HEK293T (cell line): Measurements from ENCODE around the gene DCTN3.

ENCODE experiments used
- CTCF ChIA-PET: fragments of 350-600 bp; formaldehyde crosslinking; extraction: SDS; loops from one replicate; lab custom pipeline; 2021; ENCODE audit warnings: antibody characterized with exemption, inconsistent platforms; lab: Yijun Ruan, JAX
- POLR2A ChIA-PET: fragments of 350-600 bp; formaldehyde crosslinking; extraction: SDS; loops from one replicate; lab custom pipeline; 2020; ENCODE audit warnings: antibody characterized with exemption, inconsistent platforms; lab: Yijun Ruan, JAX
- DNase-seq: peaks from one replicate; pipeline ENCODE4 v3.0.0; 2012; ENCODE audit warnings: mixed read lengths; ENCODE audit errors: extremely low spot score
- ARNT ChIP-seq: fragments of 450-650 bp; IDR thresholded peaks from 2 replicates; pipeline ENCODE4 v1.6.1; 2017; ENCODE audit warnings: mild to moderate bottlenecking
- BHLHE40 ChIP-seq: fragments of 450-650 bp; IDR thresholded peaks from 2 replicates; pipeline ENCODE4 v1.6.1; 2016; ENCODE audit warnings: mild to moderate bottlenecking, moderate library complexity, borderline replicate concordance
- CTBP1 ChIP-seq: fragments of 450-650 bp; IDR thresholded peaks from 2 replicates; pipeline ENCODE4 v1.6.1; 2016; ENCODE audit warnings: borderline replicate concordance
- ELF4 ChIP-seq: fragments of 450-650 bp; IDR thresholded peaks from 2 replicates; pipeline ENCODE4 v1.6.1; 2017; ENCODE audit warnings: antibody characterized with exemption
- FOXA1 ChIP-seq: fragments of 450-650 bp; IDR thresholded peaks from 2 replicates; pipeline ENCODE4 v1.6.1; 2016; ENCODE audit warnings: mild to moderate bottlenecking
- FOXK2 ChIP-seq: fragments of 450-650 bp; IDR thresholded peaks from 2 replicates; pipeline ENCODE4 v1.6.1; 2016; ENCODE audit warnings: mild to moderate bottlenecking
- FOXM1 ChIP-seq: fragments of 450-650 bp; IDR thresholded peaks from 2 replicates; pipeline ENCODE4 v1.6.1; 2017; ENCODE audit warnings: mild to moderate bottlenecking, borderline replicate concordance
- HDGF ChIP-seq: fragments of 450-650 bp; IDR thresholded peaks from 2 replicates; pipeline ENCODE4 v1.6.1; 2017; ENCODE audit warnings: antibody characterized with exemption, borderline replicate concordance
- L3MBTL2 ChIP-seq: fragments of 450-650 bp; conservative IDR thresholded peaks from 2 replicates; pipeline ENCODE4 v1.6.1; 2016; ENCODE audit warnings: mild to moderate bottlenecking
- LEF1 ChIP-seq: fragments of 450-650 bp; IDR thresholded peaks from 2 replicates; pipeline ENCODE4 v1.6.1; 2017; ENCODE audit warnings: mild to moderate bottlenecking, borderline replicate concordance
- NFRKB ChIP-seq: fragments of 450-650 bp; IDR thresholded peaks from 2 replicates; pipeline ENCODE4 v1.6.1; 2016; ENCODE audit warnings: mild to moderate bottlenecking, moderate library complexity
- SP1 ChIP-seq: fragments of 450-650 bp; IDR thresholded peaks from 2 replicates; pipeline ENCODE4 v1.6.1; 2017
- SUZ12 ChIP-seq: fragments of 450-650 bp; IDR thresholded peaks from 2 replicates; pipeline ENCODE4 v1.6.1; 2016; ENCODE audit warnings: mild to moderate bottlenecking
- TARDBP ChIP-seq: fragments of 450-650 bp; IDR thresholded peaks from 2 replicates; pipeline ENCODE4 v1.6.1; 2016
- ZNF384 ChIP-seq: fragments of 450-650 bp; IDR thresholded peaks from 2 replicates; pipeline ENCODE4 v1.6.1; 2016
- TF ChIP-seq, protein P1 (sequence below): fragments of 450-650 bp; IDR thresholded peaks from 2 replicates; pipeline ENCODE4 v1.6.1; 2016

Gene DCTN3

GRCh38 chr9:34587271-34587670 is 33.0 kb downstream of the DCTN3 start:
- ChIA-PET CTCF (interaction anchor here (0.7 kb wide), 1 partner anchor 15 kb away, joined by 3 read pairs; no protein-coding TSS in a partner anchor), POLR2A (no interaction called here)
- TF ChIP-seq HDGF: no peak
- no peak for TF ChIP-seq L3MBTL2
- no peak for TF ChIP-seq BHLHE40
- no peak for TF ChIP-seq ARNT
- no peak for TF ChIP-seq FOXK2
- TF ChIP-seq CTBP1: no peak
- no peak for TF ChIP-seq NFRKB
- TF ChIP-seq, protein P1, sequence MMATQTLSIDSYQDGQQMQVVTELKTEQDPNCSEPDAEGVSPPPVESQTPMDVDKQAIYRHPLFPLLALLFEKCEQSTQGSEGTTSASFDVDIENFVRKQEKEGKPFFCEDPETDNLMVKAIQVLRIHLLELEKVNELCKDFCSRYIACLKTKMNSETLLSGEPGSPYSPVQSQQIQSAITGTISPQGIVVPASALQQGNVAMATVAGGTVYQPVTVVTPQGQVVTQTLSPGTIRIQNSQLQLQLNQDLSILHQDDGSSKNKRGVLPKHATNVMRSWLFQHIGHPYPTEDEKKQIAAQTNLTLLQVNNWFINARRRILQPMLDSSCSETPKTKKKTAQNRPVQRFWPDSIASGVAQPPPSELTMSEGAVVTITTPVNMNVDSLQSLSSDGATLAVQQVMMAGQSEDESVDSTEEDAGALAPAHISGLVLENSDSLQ: no peak
- TF ChIP-seq ZNF384: no peak
- no peak for TF ChIP-seq ELF4

GRCh38 chr9:34585946-34586669 is 34.2 kb downstream of the DCTN3 start:
- TF ChIP-seq ZNF384 (no peak), SP1 (no peak), FOXK2 (no peak)
- POLR2A ChIA-PET: no interaction called here
- DNase-seq: no peak
- CTCF ChIA-PET: interaction anchor here (1.1 kb wide), 1 partner anchor 48 kb away, joined by 3 read pairs; no protein-coding TSS in a partner anchor

More at GRCh38 chr9:34587271-34587670, 33.0 kb downstream of the DCTN3 start:
- no peak for DNase-seq

- ChIA-PET POLR2A (interaction anchor here (0.7 kb wide), 1 partner anchor 31 kb away, joined by 3 read pairs; no protein-coding TSS in a partner anchor), CTCF (interaction anchor here (1.1 kb wide), 1 partner anchor 49 kb away, joined by 3 read pairs; no protein-coding TSS in a partner anchor)
- DNase-seq: no peak
- TF ChIP-seq SP1 (no peak), TARDBP (no peak), FOXA1 (no peak), NFRKB (no peak), FOXK2 (no peak)
These were observed 35.3 kb downstream of the DCTN3 start for GRCh38 chr9:34584970-34585369.

DNA sequence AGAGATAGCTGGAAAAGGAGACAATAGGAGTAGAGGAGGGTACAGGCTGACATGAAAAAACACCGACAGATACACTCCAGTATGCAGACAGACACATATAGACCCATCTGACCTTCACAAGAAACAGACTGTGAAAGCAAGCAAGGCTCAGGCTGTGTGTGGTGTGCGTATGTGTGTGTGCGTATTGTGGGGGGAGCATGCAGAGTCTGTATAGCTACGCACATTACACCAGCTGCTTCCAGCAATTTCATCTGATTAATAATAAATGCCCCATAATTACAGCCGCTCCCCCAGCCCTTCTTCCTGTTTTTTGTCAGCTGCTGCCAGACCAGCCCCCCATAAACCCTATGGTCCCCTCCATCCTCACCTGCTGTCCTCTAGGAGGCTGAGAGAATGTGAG is 37.5 kb downstream of the DCTN3 start:
- DNase-seq: no peak
- ChIA-PET POLR2A (interaction anchor here (1.4 kb wide), 1 partner anchor 54 kb away, joined by 4 read pairs; no protein-coding TSS in a partner anchor), CTCF (interaction anchor here (0.9 to 1.1 kb wide), 3 partner anchors 9 to 179 kb away, joined by 3 to 5 read pairs (median 5); no protein-coding TSS in a partner anchor)
- TF ChIP-seq FOXM1: no peak
- no peak for TF ChIP-seq L3MBTL2

DNA sequence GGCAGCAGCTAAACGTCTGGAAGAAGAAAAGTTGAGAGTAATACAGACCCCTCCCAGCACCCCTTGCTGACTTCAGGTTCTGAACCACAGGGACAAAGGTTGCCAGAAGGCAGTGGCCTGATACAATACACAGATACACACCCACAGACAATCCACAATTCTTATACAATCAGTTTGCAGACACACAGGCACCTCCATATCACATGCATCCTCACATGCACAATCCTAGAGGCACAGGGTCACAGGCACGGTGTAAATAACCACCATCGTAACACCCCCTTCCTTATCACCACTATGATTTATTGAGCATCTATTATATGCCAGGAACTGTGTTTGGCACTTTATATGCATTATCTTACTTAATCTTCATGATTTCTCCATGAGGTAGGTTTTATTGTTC is 39.0 kb downstream of the DCTN3 start:
- ChIA-PET POLR2A (no interaction called here), CTCF (no interaction called here)
- no peak for TF ChIP-seq SP1
- TF ChIP-seq, protein P1: no peak
- no peak for TF ChIP-seq HDGF
- TF ChIP-seq ZNF384: no peak
- TF ChIP-seq BHLHE40: no peak
- TF ChIP-seq FOXA1: no peak
- no peak for TF ChIP-seq ARNT
- TF ChIP-seq FOXM1: no peak
- TF ChIP-seq FOXK2: no peak
- TF ChIP-seq CTBP1: no peak
- no peak for TF ChIP-seq LEF1
- no peak for DNase-seq

DNA sequence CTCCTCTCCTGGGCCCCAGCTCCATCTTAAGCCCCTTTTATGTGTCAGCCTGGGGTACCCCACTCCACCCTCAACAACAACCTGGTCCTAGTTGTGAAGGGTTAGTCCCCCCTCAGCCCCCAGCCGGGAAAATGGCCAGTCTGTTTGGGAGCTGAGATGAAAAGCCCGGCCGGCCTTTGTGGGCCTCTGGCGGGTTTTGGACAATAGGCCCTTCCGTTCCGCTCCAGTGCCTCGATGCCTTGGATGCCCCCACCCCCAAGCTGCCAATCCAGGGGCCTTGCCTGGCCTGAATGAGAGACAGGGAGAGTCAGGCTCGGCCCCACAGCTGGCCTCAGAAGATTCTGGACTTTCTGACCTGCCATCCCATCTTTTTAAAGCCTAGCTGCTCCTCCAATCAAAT is 39.9 kb downstream of the DCTN3 start:
- no peak for DNase-seq
- POLR2A ChIA-PET: no interaction called here
- CTCF ChIA-PET: interaction anchor here (2.3 kb wide), 1 partner anchor 11 kb away, joined by 10 read pairs; no protein-coding TSS in a partner anchor
- no peak for TF ChIP-seq TARDBP
- no peak for TF ChIP-seq FOXM1
- no peak for TF ChIP-seq ARNT
- TF ChIP-seq L3MBTL2: no peak
- no peak for TF ChIP-seq HDGF
- TF ChIP-seq SP1: no peak
- no peak for TF ChIP-seq ELF4
- no peak for TF ChIP-seq LEF1
- TF ChIP-seq BHLHE40: no peak
- TF ChIP-seq CTBP1: no peak
- no peak for TF ChIP-seq NFRKB
- TF ChIP-seq, protein P1: no peak
- TF ChIP-seq FOXK2: no peak
- TF ChIP-seq SUZ12: no peak
- no peak for TF ChIP-seq ZNF384
- no peak for TF ChIP-seq FOXA1

- DNase-seq: no peak
- TF ChIP-seq ELF4 (no peak), SUZ12 (no peak), FOXK2 (no peak), BHLHE40 (no peak), ARNT (no peak), FOXA1 (no peak), TARDBP (no peak), LEF1 (no peak), L3MBTL2 (no peak), ZNF384 (no peak), SP1 (no peak), HDGF (no peak), NFRKB (no peak), CTBP1 (no peak), FOXM1 (no peak)
- TF ChIP-seq, protein P1: no peak
- POLR2A ChIA-PET: no interaction called here
These were observed 40.5 kb downstream of the DCTN3 start for GRCh38 chr9:34579808-34580163.

More at GRCh38 chr9:34579808-34580163, 40.5 kb downstream of the DCTN3 start:
- CTCF ChIA-PET: interaction anchor here (2.3 kb wide), 1 partner anchor 12 kb away, joined by 10 read pairs; no protein-coding TSS in a partner anchor
